Esophagus squamous epithelium (tissue), 5 donors: Measurements from ENCODE around the gene FGD6. TPM values are rescaled to one million over a fixed set of nuclear protein-coding genes. Genes with fewer than 3 reads are reported as not detected.

Experiments
- DNase-seq: peaks from one replicate; lab custom pipeline; 2025; lab: John Stamatoyannopoulos, UW
- H3K27ac ChIP-seq, 4 donors: fragments of 200-600 bp; sonication (generic); one replicate each; pipeline ENCODE4 v1.5.1; 2016 to 2019; ENCODE audit warnings: mild to moderate bottlenecking in 1 of 4
- H3K27me3 ChIP-seq, 4 donors: fragments of 200-600 bp; sonication (generic); 1 replicate in 3 of 4; 2 replicates in 1 of 4; pipeline versions ENCODE4 v1.5.1 to v1.6.0; 2017 to 2021; ENCODE audit warnings: antibody characterized with exemption in 1 of 4
- H3K36me3 ChIP-seq, 3 donors: fragments of 200-600 bp; sonication (generic); one replicate each; pipeline ENCODE4 v1.5.1; 2016 to 2019
- H3K4me1 ChIP-seq, 3 donors: fragments of 200-600 bp; sonication (generic); one replicate each; pipeline ENCODE4 v1.5.1; 2017 to 2019
- H3K4me3 ChIP-seq, 4 donors: fragments of 200-600 bp; sonication (generic); 1 replicate in 3 of 4; 2 replicates in 1 of 4; pipeline ENCODE4 v1.5.1; 2016 to 2019; ENCODE audit warnings: mild to moderate bottlenecking in 2 of 4, moderate library complexity in 1 of 4
- H3K9me3 ChIP-seq, 3 donors: fragments of 200-600 bp; sonication (generic); one replicate each; pipeline ENCODE4 v1.5.1; 2016 to 2019
- POLR2A ChIP-seq, 4 donors: fragments of 450-650 bp; IDR thresholded peaks; one replicate each; pipeline ENCODE4 v1.6.1; 2017; ENCODE audit warnings: antibody characterized with exemption in 4 of 4, mild to moderate bottlenecking in 4 of 4, moderate library complexity in 3 of 4
- whole genome bisulfite sequencing, 2 donors: methylation state at CpG; one replicate each; pipeline ENCODE4 v1.1.5; 2018; 5-methylcytosine and 5-hydroxymethylcytosine counted together
- intact Hi-C: fragments of 100-400 bp; cut with DNase I; formaldehyde crosslinking; loops from one replicate; pipeline ENCODE4 v1.15.0; 2022
- total RNA-seq, 4 donors: library from RNA; depleted of rRNA; stranded (reverse); fragments of >200 nt; gene quantifications; one replicate each; pipeline ENCODE4 v1.1.0, GENCODE V29; 2016
- TF ChIP-seq, protein P1 (sequence below), 6 experiments: fragments of 450-650 bp in 4 of 6; fragments of 200-600 bp in 2 of 6; sonication (generic) in 2 of 6; IDR thresholded peaks; one replicate each; pipeline ENCODE4 v1.5.1; 2016 to 2019; ENCODE audit warnings: antibody characterized with exemption in 6 of 6, mild to moderate bottlenecking in 4 of 6, moderate library complexity in 4 of 6
- donor health status: DM: yes; HTN: yes; CAD: no.

FGD6 gene
- total RNA-seq, 4 donors from 2014 or later, result 10.0 to 19.1 (median 13.2) TPM

DNA sequence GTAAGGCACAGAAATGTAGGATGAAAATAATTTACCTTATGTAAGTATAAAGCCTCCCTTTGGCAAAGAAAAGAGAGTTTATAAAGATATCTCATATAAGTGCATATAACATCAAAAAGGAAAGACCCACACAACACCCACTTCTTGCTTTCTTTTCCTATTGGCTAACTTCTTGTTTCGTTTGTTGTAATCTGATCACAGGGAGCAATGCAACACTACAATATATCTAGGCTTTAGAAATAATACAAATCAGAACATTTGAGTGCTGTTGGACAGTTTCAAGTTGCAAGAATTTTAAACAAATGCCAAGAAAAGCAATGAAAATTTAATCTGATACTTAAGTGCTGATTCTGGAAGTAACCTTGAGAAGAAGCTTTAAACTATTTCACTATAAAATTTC lies 1.3 kb downstream of the FGD6 start:
- no peaks in the 10 kb centered on the region for H3K9me3 ChIP-seq
- no peak for DNase-seq
- peaks cover 0 to 79% (median 25%) of the 10 kb centered on the region in 3 donors for H3K4me1 ChIP-seq
- H3K4me3 ChIP-seq, result peak overlapping the region; percentile 61 to 86 (median 76)
- H3K36me3 ChIP-seq, result no peaks in the 10 kb centered on the region
- intact Hi-C loops, result loop anchor here (5.0 kb wide), 1 partner anchor 99 kb away; no protein-coding TSS in a partner anchor
- WGBS, 2 donors, result 4 to 8% methylated on average over 1 of the region's 1 CpG
- peak overlapping the region in 3 of 4 donors; percentile 87 to 97 (median 97) for H3K27ac ChIP-seq
- H3K27me3 ChIP-seq, result no peaks in the 10 kb centered on the region
- TF ChIP-seq, protein P1, sequence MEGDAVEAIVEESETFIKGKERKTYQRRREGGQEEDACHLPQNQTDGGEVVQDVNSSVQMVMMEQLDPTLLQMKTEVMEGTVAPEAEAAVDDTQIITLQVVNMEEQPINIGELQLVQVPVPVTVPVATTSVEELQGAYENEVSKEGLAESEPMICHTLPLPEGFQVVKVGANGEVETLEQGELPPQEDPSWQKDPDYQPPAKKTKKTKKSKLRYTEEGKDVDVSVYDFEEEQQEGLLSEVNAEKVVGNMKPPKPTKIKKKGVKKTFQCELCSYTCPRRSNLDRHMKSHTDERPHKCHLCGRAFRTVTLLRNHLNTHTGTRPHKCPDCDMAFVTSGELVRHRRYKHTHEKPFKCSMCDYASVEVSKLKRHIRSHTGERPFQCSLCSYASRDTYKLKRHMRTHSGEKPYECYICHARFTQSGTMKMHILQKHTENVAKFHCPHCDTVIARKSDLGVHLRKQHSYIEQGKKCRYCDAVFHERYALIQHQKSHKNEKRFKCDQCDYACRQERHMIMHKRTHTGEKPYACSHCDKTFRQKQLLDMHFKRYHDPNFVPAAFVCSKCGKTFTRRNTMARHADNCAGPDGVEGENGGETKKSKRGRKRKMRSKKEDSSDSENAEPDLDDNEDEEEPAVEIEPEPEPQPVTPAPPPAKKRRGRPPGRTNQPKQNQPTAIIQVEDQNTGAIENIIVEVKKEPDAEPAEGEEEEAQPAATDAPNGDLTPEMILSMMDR (IDR thresholded peaks at IDR 0.05), result no peak
- peak in 1 of 4 donors; percentile 39 for TF ChIP-seq POLR2A (IDR thresholded peaks at IDR 0.05)

- no peak overlapping the region for H3K4me3 ChIP-seq
- H3K36me3 ChIP-seq, result no peaks in the 10 kb centered on the region
- no peaks in the 10 kb centered on the region for H3K9me3 ChIP-seq
- TF ChIP-seq, protein P1 (IDR thresholded peaks at IDR 0.05), result no peak
- TF ChIP-seq POLR2A (IDR thresholded peaks at IDR 0.05), result no peak
- H3K27ac ChIP-seq, result peak overlapping the region in 2 of 4 donors; percentile 87 to 97
- peaks cover 0 to 74% (median 16%) of the 10 kb centered on the region in 3 donors for H3K4me1 ChIP-seq
- WGBS, 2 donors, result 38 to 46% methylated on average over 3 of the region's 3 CpGs
- no peaks in the 10 kb centered on the region for H3K27me3 ChIP-seq
- intact Hi-C loops, result no loop called here
- no peak for DNase-seq
These were observed 2.8 kb downstream of the FGD6 start for GRCh38 chr12:95214466-95214865.

GRCh38 chr12:95213928-95214327 lies 3.3 kb downstream of the FGD6 start:
- DNase-seq, result no peak
- no peak for TF ChIP-seq POLR2A (IDR thresholded peaks at IDR 0.05)
- TF ChIP-seq, protein P1 (IDR thresholded peaks at IDR 0.05), result no peak
- H3K4me1 ChIP-seq, result peaks cover 0 to 68% (median 16%) of the 10 kb centered on the region in 3 donors
- intact Hi-C loops, result no loop called here
- H3K4me3 ChIP-seq, result no peak overlapping the region
- no peaks in the 10 kb centered on the region for H3K36me3 ChIP-seq
- peak overlapping the region; percentile 10 to 97 (median 67) for H3K27ac ChIP-seq
- WGBS, 2 donors, result 38% methylated on average over 1 of the region's 1 CpG
- H3K9me3 ChIP-seq, result no peaks in the 10 kb centered on the region
- H3K27me3 ChIP-seq, result no peaks in the 10 kb centered on the region

DNA sequence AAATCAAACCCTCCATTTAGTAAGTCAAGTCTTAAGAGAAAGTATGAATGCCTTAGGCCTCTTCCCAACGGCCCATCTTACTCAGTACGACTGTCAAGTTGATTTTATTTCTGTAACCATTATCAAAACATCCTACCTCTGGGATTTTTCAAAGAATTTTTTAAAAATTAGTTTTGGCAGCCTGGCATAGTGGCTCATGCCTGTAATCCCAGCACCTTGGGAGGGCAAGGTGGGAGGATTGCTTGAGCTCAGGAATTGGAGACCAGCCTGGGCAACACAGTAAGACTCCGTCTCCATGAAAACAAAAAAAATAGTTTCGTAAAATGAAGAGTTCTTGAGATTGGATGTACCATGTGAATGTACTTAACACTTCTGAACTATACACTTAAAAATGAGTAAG lies 4.1 kb downstream of the FGD6 start:
- peaks cover 0 to 64% (median 16%) of the 10 kb centered on the region in 3 donors for H3K4me1 ChIP-seq
- TF ChIP-seq POLR2A (IDR thresholded peaks at IDR 0.05), result no peak
- TF ChIP-seq, protein P1 (IDR thresholded peaks at IDR 0.05), result no peak
- H3K27me3 ChIP-seq, result no peaks in the 10 kb centered on the region
- H3K9me3 ChIP-seq, result no peaks in the 10 kb centered on the region
- H3K27ac ChIP-seq, result peak overlapping the region in 3 of 4 donors; percentile 23 to 97 (median 87)
- 55 to 62% methylated on average over 4 of the region's 4 CpGs for WGBS, 2 donors
- H3K4me3 ChIP-seq, result no peak overlapping the region
- H3K36me3 ChIP-seq, result no peaks in the 10 kb centered on the region
- DNase-seq, result no peak
- intact Hi-C loops, result no loop called here

DNA sequence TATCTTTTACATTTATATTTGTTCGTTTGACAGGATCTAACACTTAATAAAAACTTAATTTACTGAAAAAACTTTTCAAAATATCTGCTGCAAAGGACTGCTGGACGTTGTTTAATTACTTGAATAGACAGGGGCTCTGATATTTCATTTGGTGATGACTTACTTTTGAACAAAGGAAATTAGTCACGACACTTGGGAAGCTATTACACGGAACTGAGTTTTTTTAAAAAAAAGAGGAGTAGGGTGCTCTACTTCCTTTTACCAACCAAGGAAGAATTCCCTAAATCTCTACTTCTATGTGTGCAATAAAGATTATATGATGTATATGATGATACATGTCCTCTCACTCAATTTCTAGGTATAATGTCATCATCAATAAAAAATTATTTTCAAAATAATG lies 4.7 kb downstream of the FGD6 start:
- Histone ChIP-seq H3K4me3 (no peak overlapping the region), H3K27ac (peak overlapping the region in 2 of 4 donors; percentile 87 to 97), H3K36me3 (no peaks in the 10 kb centered on the region), H3K9me3 (no peaks in the 10 kb centered on the region), H3K27me3 (no peaks in the 10 kb centered on the region), H3K4me1 (peaks cover 0 to 67% (median 16%) of the 10 kb centered on the region in 3 donors)
- intact Hi-C loops, result no loop called here
- no peak for TF ChIP-seq POLR2A (IDR thresholded peaks at IDR 0.05)
- TF ChIP-seq, protein P1 (IDR thresholded peaks at IDR 0.05), result no peak
- 36 to 44% methylated on average over 4 of the region's 4 CpGs for WGBS, 2 donors
- DNase-seq, result no peak
